ENCODE measurements around the gene CCT8. TPM values are rescaled to one million over a fixed set of nuclear protein-coding genes. Genes with fewer than 3 reads are reported as not detected.

The CCT8 gene
- total RNA-seq, 1 donor from 2014 or later: 127 TPM

- H3K36me3 Mint-ChIP-seq (ENCODE audit: low read depth): peaks cover 1% of the 10 kb centered on the region
- peaks cover 24% of the 10 kb centered on the region for H3K4me1 Mint-ChIP-seq (ENCODE audit: low read depth)
- DNase-seq (ENCODE audit: low spot score): no peak
- H3K9me3 Mint-ChIP-seq (ENCODE audit: low read depth): no peaks in the 10 kb centered on the region
- no peaks in the 10 kb centered on the region for H3K27me3 Mint-ChIP-seq (ENCODE audit: low read depth)
- H3K27ac Mint-ChIP-seq (ENCODE audit: unreplicated experiment): no peak overlapping the region
- no peak overlapping the region for H3K4me3 Mint-ChIP-seq (ENCODE audit: unreplicated experiment)
- TF ChIP-seq CTCF (IDR thresholded peaks at IDR 0.05): no peak
Measured at GRCh38 chr21:29075706-29076466, 2.4 kb upstream of the CCT8 start.

GRCh38 chr21:29074783-29075182, 1.3 kb upstream of the CCT8 start:
- Mint-ChIP-seq H3K4me3 (ENCODE audit: unreplicated experiment) (no peak overlapping the region), H3K36me3 (ENCODE audit: low read depth) (peaks cover 1% of the 10 kb centered on the region), H3K27ac (ENCODE audit: unreplicated experiment) (no peak overlapping the region), H3K27me3 (ENCODE audit: low read depth) (no peaks in the 10 kb centered on the region), H3K9me3 (ENCODE audit: low read depth) (no peaks in the 10 kb centered on the region), H3K4me1 (ENCODE audit: low read depth) (peaks cover 26% of the 10 kb centered on the region)
- no peak for TF ChIP-seq CTCF (IDR thresholded peaks at IDR 0.05)
- no peak for DNase-seq (ENCODE audit: low spot score)

GRCh38 chr21:29074007-29074376, 544 bp upstream of the CCT8 start:
- Mint-ChIP-seq H3K4me1 (ENCODE audit: low read depth) (peaks cover 26% of the 10 kb centered on the region), H3K27ac (ENCODE audit: unreplicated experiment) (peak overlapping the region; percentile 100), H3K36me3 (ENCODE audit: low read depth) (peaks cover 3% of the 10 kb centered on the region), H3K27me3 (ENCODE audit: low read depth) (no peaks in the 10 kb centered on the region), H3K4me3 (ENCODE audit: unreplicated experiment) (peak overlapping the region; percentile 99), H3K9me3 (ENCODE audit: low read depth) (no peaks in the 10 kb centered on the region)
- no peak for TF ChIP-seq CTCF (IDR thresholded peaks at IDR 0.05)
- no peak for DNase-seq (ENCODE audit: low spot score)

DNA sequence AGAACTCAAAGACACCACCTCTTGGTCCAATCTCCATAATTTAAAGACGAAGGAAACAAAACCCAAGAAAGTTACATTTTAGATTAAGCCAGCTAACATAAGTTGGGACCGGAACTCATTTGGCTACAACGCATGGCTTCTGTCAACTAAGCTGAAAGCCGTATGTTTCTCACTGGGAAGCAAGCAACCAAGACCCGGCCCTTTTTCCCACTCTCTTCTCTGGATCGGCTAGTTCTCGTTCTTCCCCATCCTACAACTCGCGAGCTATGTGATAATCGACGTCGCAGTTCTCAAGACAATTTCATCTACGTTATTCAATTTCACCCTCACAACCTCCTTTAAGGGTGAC, 601 bp downstream of the CCT8 start:
- H3K9me3 Mint-ChIP-seq (ENCODE audit: low read depth): no peaks in the 10 kb centered on the region
- H3K4me1 Mint-ChIP-seq (ENCODE audit: low read depth): peaks cover 26% of the 10 kb centered on the region
- no peak for DNase-seq (ENCODE audit: low spot score)
- H3K27me3 Mint-ChIP-seq (ENCODE audit: low read depth): no peaks in the 10 kb centered on the region
- peaks cover 3% of the 10 kb centered on the region for H3K36me3 Mint-ChIP-seq (ENCODE audit: low read depth)
- H3K4me3 Mint-ChIP-seq (ENCODE audit: unreplicated experiment): peak overlapping the region; percentile 99
- TF ChIP-seq CTCF (IDR thresholded peaks at IDR 0.05): no peak
- peak overlapping the region; percentile 100 for H3K27ac Mint-ChIP-seq (ENCODE audit: unreplicated experiment)

DNA sequence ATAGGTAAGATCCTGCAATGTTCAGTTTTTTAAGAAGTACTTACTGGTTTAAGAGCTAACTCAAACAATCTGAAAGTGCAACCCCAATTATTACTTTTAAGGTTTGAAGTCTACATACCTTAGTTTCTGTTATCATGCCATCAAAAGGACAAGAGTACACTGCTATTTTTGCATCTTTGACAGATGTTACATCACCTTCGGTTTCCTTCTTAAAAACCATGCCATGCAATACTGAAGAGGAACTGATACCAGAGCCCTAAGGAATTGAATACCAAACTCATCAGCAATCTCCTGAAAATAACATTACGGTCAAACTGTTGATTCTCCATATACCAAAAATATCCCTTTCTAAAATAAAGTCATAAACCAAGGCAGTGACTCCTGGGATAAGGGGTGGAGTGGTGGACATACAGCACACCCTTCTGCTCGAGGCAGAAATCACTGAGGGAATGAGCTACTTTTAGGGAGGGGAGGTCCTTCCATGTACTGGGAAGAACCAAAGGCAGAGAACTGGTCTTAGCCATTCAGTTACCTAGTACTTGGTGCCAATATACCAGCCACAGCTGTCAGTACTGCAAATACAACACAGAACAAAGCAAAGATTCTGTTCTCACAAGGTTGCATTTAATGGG, 8.5 kb downstream of the CCT8 start:
- Mint-ChIP-seq H3K4me1 (ENCODE audit: low read depth) (no peaks in the 10 kb centered on the region), H3K4me3 (ENCODE audit: unreplicated experiment) (no peak overlapping the region), H3K27ac (ENCODE audit: unreplicated experiment) (no peak overlapping the region), H3K36me3 (ENCODE audit: low read depth) (peaks cover 43% of the 10 kb centered on the region), H3K9me3 (ENCODE audit: low read depth) (no peaks in the 10 kb centered on the region), H3K27me3 (ENCODE audit: low read depth) (no peaks in the 10 kb centered on the region)
- DNase-seq (ENCODE audit: low spot score): no peak
- TF ChIP-seq CTCF (IDR thresholded peaks at IDR 0.05): no peak

Data from chondrocyte (in vitro differentiated cells).